ENCODE data around the gene UCK2.

The UCK2 gene

DNA sequence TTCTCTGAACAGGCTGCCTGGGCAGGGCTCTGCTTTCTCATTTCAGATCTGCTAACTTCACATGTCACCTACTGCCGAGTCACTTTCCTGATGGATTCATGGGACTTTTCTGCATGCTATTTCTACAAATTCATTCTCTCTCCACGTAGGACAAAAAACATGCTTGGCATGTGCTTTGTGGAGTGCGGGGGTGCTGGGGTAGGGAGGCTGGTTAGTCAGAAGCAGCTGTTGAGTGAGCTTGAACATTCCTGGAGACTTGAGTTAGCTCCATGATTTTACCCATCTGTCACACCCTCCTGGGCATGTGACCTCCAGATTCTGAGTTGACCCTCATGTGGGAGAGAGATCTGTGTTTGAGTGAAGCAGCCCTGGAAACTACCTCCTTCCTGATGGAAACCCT is 71.4 kb downstream of the UCK2 start:
- no peak overlapping the region for H3K27ac ChIP-seq (replicated peaks)
- TF ChIP-seq GABPA (IDR thresholded peaks at IDR 0.05; ENCODE audit: low read depth) (no peak), POLR2AphosphoS5 (IDR thresholded peaks at IDR 0.05; ENCODE audit: low read depth) (no peak), SPI1 (IDR thresholded peaks at IDR 0.05; ENCODE audit: borderline replicate concordance, low read depth) (no peak)
- TF ChIP-seq, protein P1, sequence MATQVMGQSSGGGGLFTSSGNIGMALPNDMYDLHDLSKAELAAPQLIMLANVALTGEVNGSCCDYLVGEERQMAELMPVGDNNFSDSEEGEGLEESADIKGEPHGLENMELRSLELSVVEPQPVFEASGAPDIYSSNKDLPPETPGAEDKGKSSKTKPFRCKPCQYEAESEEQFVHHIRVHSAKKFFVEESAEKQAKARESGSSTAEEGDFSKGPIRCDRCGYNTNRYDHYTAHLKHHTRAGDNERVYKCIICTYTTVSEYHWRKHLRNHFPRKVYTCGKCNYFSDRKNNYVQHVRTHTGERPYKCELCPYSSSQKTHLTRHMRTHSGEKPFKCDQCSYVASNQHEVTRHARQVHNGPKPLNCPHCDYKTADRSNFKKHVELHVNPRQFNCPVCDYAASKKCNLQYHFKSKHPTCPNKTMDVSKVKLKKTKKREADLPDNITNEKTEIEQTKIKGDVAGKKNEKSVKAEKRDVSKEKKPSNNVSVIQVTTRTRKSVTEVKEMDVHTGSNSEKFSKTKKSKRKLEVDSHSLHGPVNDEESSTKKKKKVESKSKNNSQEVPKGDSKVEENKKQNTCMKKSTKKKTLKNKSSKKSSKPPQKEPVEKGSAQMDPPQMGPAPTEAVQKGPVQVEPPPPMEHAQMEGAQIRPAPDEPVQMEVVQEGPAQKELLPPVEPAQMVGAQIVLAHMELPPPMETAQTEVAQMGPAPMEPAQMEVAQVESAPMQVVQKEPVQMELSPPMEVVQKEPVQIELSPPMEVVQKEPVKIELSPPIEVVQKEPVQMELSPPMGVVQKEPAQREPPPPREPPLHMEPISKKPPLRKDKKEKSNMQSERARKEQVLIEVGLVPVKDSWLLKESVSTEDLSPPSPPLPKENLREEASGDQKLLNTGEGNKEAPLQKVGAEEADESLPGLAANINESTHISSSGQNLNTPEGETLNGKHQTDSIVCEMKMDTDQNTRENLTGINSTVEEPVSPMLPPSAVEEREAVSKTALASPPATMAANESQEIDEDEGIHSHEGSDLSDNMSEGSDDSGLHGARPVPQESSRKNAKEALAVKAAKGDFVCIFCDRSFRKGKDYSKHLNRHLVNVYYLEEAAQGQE (IDR thresholded peaks at IDR 0.05; ENCODE audit: insufficient replicate concordance, low read depth), result no peak
- TF ChIP-seq, protein P2, sequence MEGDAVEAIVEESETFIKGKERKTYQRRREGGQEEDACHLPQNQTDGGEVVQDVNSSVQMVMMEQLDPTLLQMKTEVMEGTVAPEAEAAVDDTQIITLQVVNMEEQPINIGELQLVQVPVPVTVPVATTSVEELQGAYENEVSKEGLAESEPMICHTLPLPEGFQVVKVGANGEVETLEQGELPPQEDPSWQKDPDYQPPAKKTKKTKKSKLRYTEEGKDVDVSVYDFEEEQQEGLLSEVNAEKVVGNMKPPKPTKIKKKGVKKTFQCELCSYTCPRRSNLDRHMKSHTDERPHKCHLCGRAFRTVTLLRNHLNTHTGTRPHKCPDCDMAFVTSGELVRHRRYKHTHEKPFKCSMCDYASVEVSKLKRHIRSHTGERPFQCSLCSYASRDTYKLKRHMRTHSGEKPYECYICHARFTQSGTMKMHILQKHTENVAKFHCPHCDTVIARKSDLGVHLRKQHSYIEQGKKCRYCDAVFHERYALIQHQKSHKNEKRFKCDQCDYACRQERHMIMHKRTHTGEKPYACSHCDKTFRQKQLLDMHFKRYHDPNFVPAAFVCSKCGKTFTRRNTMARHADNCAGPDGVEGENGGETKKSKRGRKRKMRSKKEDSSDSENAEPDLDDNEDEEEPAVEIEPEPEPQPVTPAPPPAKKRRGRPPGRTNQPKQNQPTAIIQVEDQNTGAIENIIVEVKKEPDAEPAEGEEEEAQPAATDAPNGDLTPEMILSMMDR (IDR thresholded peaks at IDR 0.05; ENCODE audit: insufficient read depth, low read length), result no peak
- no peak for DNase-seq (ENCODE audit: low read depth in 1 of 2, low spot score in 1 of 2)

DNA sequence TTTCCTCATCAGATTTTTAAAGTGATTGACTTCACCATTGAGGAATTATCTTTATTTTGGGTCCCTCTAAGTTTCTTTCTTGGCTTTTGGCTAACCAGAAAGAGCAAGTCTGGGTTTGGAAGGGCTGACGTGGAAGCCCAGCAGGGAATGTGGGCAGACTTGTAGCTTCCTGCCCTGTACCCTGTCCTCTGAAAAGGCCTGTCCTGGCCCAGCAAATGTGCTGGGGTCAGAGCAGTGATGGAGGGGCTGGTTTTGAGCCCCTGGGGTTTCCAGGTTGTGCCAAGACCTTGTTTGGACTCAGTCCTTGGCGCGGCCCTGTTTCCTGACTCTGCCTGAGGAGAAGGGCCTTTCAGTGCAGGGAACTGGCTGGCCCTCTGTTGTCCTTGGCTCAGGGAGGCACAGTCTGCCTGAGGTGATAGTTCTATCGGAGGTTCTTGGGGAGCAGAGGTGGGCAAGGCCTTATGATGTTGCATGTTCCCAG is 72.1 kb downstream of the UCK2 start:
- no peak for DNase-seq (ENCODE audit: low read depth in 1 of 2, low spot score in 1 of 2)
- Histone ChIP-seq H3K27me3 (ENCODE audit: insufficient read depth, poor library complexity, severe bottlenecking) (no peaks in the 10 kb centered on the region), H3K27ac (replicated peaks) (no peak overlapping the region), H3K4me3 (replicated peaks; ENCODE audit: insufficient read depth, low read length) (no peak overlapping the region)
- TF ChIP-seq, protein P2 (IDR thresholded peaks at IDR 0.05; ENCODE audit: insufficient read depth, low read length), result no peak
- no peak for TF ChIP-seq SPI1 (IDR thresholded peaks at IDR 0.05; ENCODE audit: borderline replicate concordance, low read depth)

More for the DNA sequence above, 71.4 kb downstream of the UCK2 start:
- Histone ChIP-seq H3K27me3 (ENCODE audit: insufficient read depth, poor library complexity, severe bottlenecking) (no peaks in the 10 kb centered on the region), H3K4me3 (replicated peaks; ENCODE audit: insufficient read depth, low read length) (no peak overlapping the region)

DNA sequence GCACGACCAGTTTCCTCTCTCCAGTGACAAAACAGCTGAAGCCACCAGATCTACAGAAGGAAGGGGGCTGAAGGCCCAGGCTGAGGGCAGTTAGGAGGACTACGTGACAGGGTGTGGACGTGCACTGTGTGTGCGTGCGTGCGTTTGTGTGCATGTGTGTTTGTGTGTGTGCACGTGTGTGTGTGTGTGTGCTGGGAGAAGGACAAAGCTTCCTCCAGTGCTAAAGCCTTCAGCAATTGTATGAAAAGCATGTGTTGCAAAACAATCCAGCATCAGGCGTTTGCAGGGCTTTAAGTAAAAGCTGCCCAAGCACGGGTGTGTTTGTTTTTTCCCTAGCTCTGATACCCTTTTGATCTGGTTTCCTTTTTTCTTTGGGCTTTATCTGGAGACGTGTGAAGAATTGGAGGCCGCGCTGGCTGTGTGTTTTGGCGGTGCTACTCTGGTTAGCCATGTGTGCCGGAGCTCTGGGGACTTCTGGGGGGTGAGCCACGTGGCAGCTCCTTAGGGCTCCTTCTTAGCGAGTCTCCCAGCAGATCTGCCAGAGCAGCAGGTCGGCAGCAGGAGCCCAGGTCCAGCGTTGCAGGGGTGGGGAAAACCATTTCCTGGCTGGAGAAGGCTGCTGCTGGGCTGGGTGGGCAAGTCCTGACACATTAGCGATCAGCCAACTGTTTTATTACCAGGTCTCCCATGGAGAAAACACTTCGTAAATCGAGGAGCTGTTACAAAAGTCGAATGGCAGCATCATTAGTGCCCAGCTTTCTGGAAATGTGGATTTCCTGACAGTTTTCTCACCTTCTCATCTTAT is 73.4 kb downstream of the UCK2 start:
- H3K27ac ChIP-seq (replicated peaks), result no peak overlapping the region
- no peaks in the 10 kb centered on the region for H3K27me3 ChIP-seq (ENCODE audit: insufficient read depth, poor library complexity, severe bottlenecking)
- H3K4me3 ChIP-seq (replicated peaks; ENCODE audit: insufficient read depth, low read length), result no peak overlapping the region
- no peak for DNase-seq (ENCODE audit: low read depth in 1 of 2, low spot score in 1 of 2)
- TF ChIP-seq, protein P1 (IDR thresholded peaks at IDR 0.05; ENCODE audit: insufficient replicate concordance, low read depth), result no peak
- TF ChIP-seq POLR2AphosphoS5 (IDR thresholded peaks at IDR 0.05; ENCODE audit: low read depth) (no peak), SPI1 (IDR thresholded peaks at IDR 0.05; ENCODE audit: borderline replicate concordance, low read depth) (no peak), GABPA (IDR thresholded peaks at IDR 0.05; ENCODE audit: low read depth) (no peak)
- TF ChIP-seq, protein P2 (IDR thresholded peaks at IDR 0.05; ENCODE audit: insufficient read depth, low read length), result no peak
